ENCODE measurements around the gene MTHFS. TPM values are rescaled to one million over a fixed set of nuclear protein-coding genes. Genes with fewer than 3 reads are reported as not detected.

The MTHFS gene
- total RNA-seq (2022) (45.1 and 48.2 TPM in 2 replicates), Bru-seq, nascent RNA (percentile 78 among the genes with signal in this experiment), BruChase-seq, experiment 1, labeled RNA remaining after a 2-hour chase (percentile 87 among the genes with signal in this experiment), BruChase-seq, experiment 2, labeled RNA remaining after a 6-hour chase (percentile 93 among the genes with signal in this experiment)
- long read RNA-seq, transcript MTHFS-201 (3 exons, 907 nt): major isoform, 43 of 102 reads
- long read RNA-seq, partial matches to known transcripts: 1 of 102 reads
- long read RNA-seq, other reads (novel, unspliced or antisense): 58 of 102 reads

DNA sequence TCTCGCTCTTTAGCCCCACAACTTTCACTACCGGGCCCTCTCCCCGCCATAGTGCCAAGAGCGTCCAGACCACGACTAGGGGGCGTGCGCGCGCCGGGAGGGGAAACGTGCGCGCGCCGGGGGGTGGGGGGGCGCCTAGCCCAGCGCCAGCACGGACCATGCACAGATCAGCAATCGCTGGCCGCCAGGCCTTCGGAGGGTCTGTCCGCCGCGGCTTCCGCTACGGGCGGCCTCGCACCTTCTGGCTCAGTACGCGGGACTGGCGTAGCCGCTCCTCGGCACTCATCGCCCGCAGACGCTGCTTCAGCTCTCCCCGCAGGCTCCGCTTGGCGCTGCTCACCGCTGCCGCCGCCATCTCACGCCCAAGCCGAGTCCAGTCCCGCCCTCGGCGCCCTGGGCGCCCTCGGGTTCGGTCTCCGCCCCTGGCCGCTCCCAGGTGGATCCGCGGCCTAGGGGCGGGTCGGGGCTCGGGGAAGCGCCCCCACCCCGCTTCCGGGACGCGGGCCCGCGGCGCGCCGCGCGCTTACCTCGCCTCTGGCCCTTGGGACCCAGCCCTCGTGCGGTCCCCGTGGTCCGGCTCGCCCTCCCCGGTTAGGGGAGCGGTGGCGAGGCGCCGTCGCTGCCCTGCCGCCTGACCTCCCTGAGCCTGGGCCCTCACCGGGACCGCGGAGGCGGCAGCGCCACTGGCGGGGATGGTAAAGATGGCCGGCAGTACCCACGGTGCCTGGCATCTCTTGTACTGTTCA is at the start of gene MTHFS:
Gene MTHFS (minus strand): TSS at position 381 of the 746 bp plus-strand sequence. CDS start 26 bp downstream, at position 355.
- no peaks in the 10 kb centered on the region for H3K27me3 Mint-ChIP-seq (ENCODE audit: insufficient read depth, unreplicated experiment)
- ChIA-PET CTCF (interaction anchor here (0.6 to 1.0 kb wide), 4 partner anchors 22 to 557 kb away, joined by 3 to 5 read pairs (median 4); no protein-coding TSS in a partner anchor), POLR2A (interaction anchor here (1.3 kb wide), 1 partner anchor 27 kb away, joined by 3 read pairs; no protein-coding TSS in a partner anchor)
- peaks cover 18% of the 10 kb centered on the region for H3K36me3 Mint-ChIP-seq (ENCODE audit: insufficient read depth, unreplicated experiment)
- no TSS peak for BruUV-seq (replicated peaks)
- Histone ChIP-seq H3K36me3 (ENCODE audit: control insufficient read depth, insufficient read depth, low read length) (no peaks in the 10 kb centered on the region), H3K4me1 (no peaks in the 10 kb centered on the region), H3K27me3 (replicated peaks; ENCODE audit: control insufficient read depth, insufficient read depth, low read length) (no peaks in the 10 kb centered on the region), H3K9me3 (no peaks in the 10 kb centered on the region), H3K4me3 (ENCODE audit: low read depth, low read length) (peak within 1 kb of the TSS; percentile 87)
- intact Hi-C loops (cut with micrococcal nuclease; ENCODE audit: unreplicated experiment): loop anchor here (1.0 to 5.0 kb wide), 4 partner anchors 26 to 275 kb away; partner anchors contain the start of gene ZFAND6
- peak; percentile 85 to 89 for DNase-seq
- peak within 1 kb of the TSS; percentile 94 for H3K27ac Mint-ChIP-seq (ENCODE audit: unreplicated experiment)
- H3K4me1 Mint-ChIP-seq (ENCODE audit: low read depth, unreplicated experiment): peaks cover 12% of the 10 kb centered on the region
- TF ChIP-seq, protein P1, sequence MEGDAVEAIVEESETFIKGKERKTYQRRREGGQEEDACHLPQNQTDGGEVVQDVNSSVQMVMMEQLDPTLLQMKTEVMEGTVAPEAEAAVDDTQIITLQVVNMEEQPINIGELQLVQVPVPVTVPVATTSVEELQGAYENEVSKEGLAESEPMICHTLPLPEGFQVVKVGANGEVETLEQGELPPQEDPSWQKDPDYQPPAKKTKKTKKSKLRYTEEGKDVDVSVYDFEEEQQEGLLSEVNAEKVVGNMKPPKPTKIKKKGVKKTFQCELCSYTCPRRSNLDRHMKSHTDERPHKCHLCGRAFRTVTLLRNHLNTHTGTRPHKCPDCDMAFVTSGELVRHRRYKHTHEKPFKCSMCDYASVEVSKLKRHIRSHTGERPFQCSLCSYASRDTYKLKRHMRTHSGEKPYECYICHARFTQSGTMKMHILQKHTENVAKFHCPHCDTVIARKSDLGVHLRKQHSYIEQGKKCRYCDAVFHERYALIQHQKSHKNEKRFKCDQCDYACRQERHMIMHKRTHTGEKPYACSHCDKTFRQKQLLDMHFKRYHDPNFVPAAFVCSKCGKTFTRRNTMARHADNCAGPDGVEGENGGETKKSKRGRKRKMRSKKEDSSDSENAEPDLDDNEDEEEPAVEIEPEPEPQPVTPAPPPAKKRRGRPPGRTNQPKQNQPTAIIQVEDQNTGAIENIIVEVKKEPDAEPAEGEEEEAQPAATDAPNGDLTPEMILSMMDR (IDR thresholded peaks at IDR 0.05; ENCODE audit: insufficient read depth in 1 of 2, low read depth in 1 of 2, low read length in 1 of 2, severe bottlenecking in 1 of 2, unreplicated experiment in 1 of 2): peak in 1 of 2 experiments; percentile 59
- H3K9me3 Mint-ChIP-seq (ENCODE audit: unreplicated experiment): no peaks in the 10 kb centered on the region
- H3K4me3 Mint-ChIP-seq (ENCODE audit: unreplicated experiment): peak within 1 kb of the TSS; percentile 85

DNA sequence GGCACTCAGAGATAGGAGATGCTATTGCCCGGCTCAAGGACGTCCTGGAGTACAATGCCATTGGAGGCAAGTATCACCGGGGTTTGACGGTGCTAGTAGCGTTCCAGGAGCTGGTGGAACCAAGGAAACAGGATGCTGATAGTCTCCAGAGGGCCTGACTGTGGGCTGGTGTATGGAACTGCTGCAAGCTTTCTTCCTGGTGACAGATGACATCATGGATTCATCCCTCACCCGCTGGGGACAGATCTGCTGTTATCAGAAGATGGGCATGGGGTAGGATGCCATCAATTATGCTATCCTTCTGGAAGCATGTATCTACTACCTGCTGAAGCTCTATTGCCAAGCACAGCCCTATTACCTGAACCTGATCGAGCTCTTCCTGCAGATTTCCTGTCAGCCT is 47.8 kb upstream of the MTHFS start:
- ChIA-PET POLR2A (no interaction called here), CTCF (no interaction called here)
- no peaks in the 10 kb centered on the region for H3K36me3 Mint-ChIP-seq (ENCODE audit: insufficient read depth, unreplicated experiment)

DNA sequence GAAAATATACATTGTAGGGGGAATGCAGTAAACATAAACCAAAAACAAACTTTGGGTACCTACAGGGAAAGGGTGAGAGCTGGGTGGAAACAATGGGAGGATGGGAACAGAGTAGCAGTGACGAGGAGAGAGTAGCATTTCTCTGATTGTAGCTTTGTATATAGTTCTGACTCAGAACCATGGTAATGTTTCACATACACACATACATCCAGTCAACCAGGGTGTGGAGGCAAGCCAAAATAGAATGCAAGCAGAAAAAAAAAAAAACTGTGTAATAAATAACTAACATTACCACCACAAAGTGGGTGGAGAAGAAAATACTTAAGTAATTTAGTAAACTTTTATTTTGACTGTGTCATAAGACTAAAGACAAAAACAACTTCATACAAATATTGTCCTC is 47.0 kb upstream of the MTHFS start:
- H3K9me3 ChIP-seq: no peaks in the 10 kb centered on the region; the same call in 1 of the 2 replicates
- Mint-ChIP-seq H3K4me3 (ENCODE audit: unreplicated experiment) (no peak overlapping the region), H3K27ac (ENCODE audit: unreplicated experiment) (no peak overlapping the region), H3K36me3 (ENCODE audit: insufficient read depth, unreplicated experiment) (no peaks in the 10 kb centered on the region), H3K9me3 (ENCODE audit: unreplicated experiment) (no peaks in the 10 kb centered on the region), H3K4me1 (ENCODE audit: low read depth, unreplicated experiment) (no peaks in the 10 kb centered on the region), H3K27me3 (ENCODE audit: insufficient read depth, unreplicated experiment) (peaks cover 6% of the 10 kb centered on the region)
- no peak for DNase-seq
- no TSS peak for BruUV-seq (replicated peaks)
- no peaks in the 10 kb centered on the region for H3K36me3 ChIP-seq (ENCODE audit: control insufficient read depth, insufficient read depth, low read length)
- intact Hi-C loops (cut with micrococcal nuclease; ENCODE audit: unreplicated experiment): no loop called here
- TF ChIP-seq, protein P1 (IDR thresholded peaks at IDR 0.05; ENCODE audit: insufficient read depth in 1 of 2, low read depth in 1 of 2, low read length in 1 of 2, severe bottlenecking in 1 of 2, unreplicated experiment in 1 of 2): no peak
- H3K4me3 ChIP-seq (ENCODE audit: low read depth, low read length): no peak overlapping the region
- H3K4me1 ChIP-seq: no peaks in the 10 kb centered on the region
- CTCF ChIA-PET: no interaction called here
- POLR2A ChIA-PET: no interaction called here
- H3K27me3 ChIP-seq (replicated peaks; ENCODE audit: control insufficient read depth, insufficient read depth, low read length): no peaks in the 10 kb centered on the region; the same call in 1 of the 2 replicates

More for the DNA sequence above, 47.8 kb upstream of the MTHFS start:
- H3K9me3 Mint-ChIP-seq (ENCODE audit: unreplicated experiment): no peaks in the 10 kb centered on the region
- H3K4me3 ChIP-seq (ENCODE audit: low read depth, low read length): no peak overlapping the region
- no peaks in the 10 kb centered on the region for H3K4me1 Mint-ChIP-seq (ENCODE audit: low read depth, unreplicated experiment)
- H3K36me3 ChIP-seq (ENCODE audit: control insufficient read depth, insufficient read depth, low read length): no peaks in the 10 kb centered on the region
- H3K4me3 Mint-ChIP-seq (ENCODE audit: unreplicated experiment): no peak overlapping the region
- no peaks in the 10 kb centered on the region for H3K4me1 ChIP-seq
- no peak overlapping the region for H3K27ac Mint-ChIP-seq (ENCODE audit: unreplicated experiment)
- H3K9me3 ChIP-seq: no peaks in the 10 kb centered on the region
- TF ChIP-seq, protein P1 (IDR thresholded peaks at IDR 0.05; ENCODE audit: insufficient read depth in 1 of 2, low read depth in 1 of 2, low read length in 1 of 2, severe bottlenecking in 1 of 2, unreplicated experiment in 1 of 2): no peak
- H3K27me3 ChIP-seq (replicated peaks; ENCODE audit: control insufficient read depth, insufficient read depth, low read length): no peaks in the 10 kb centered on the region; the same call in 1 of the 2 replicates
- H3K27me3 Mint-ChIP-seq (ENCODE audit: insufficient read depth, unreplicated experiment): peaks cover 6% of the 10 kb centered on the region
- DNase-seq: no peak
- BruUV-seq (replicated peaks): no TSS peak
- intact Hi-C loops (cut with micrococcal nuclease; ENCODE audit: unreplicated experiment): no loop called here

Data from Caco-2 (cell line).